Raji (cell line): Measurements from ENCODE around the gene GRIN3B.

Source experiments
- POLR2A ChIP-seq: IDR thresholded peaks from 2 replicates; pipeline ENCODE4 v1.6.1; 2011; ENCODE audit warnings: low read depth, low read length, control low read depth; ENCODE audit not compliant: insufficient read depth

Gene GRIN3B

GRCh38 chr19:1049106-1049505 lies 48.9 kb downstream of the GRIN3B start:
- TF ChIP-seq POLR2A = no peak

- TF ChIP-seq POLR2A = no peak
These were observed 49.6 kb downstream of the GRIN3B start for GRCh38 chr19:1049800-1050199.

- TF ChIP-seq POLR2A = no peak
These were observed 51.0 kb downstream of the GRIN3B start for GRCh38 chr19:1050989-1051788.

GRCh38 chr19:1051791-1052190 lies 51.6 kb downstream of the GRIN3B start:
- no peak for TF ChIP-seq POLR2A

- TF ChIP-seq POLR2A = no peak
These were observed 52.2 kb downstream of the GRIN3B start for GRCh38 chr19:1052349-1052975.

- TF ChIP-seq POLR2A = no peak
These were observed 53.2 kb downstream of the GRIN3B start for GRCh38 chr19:1053176-1054101.

- no peak for TF ChIP-seq POLR2A
These were observed 54.1 kb downstream of the GRIN3B start for GRCh38 chr19:1054102-1055027.

- TF ChIP-seq POLR2A = no peak
These were observed 54.8 kb downstream of the GRIN3B start for GRCh38 chr19:1055028-1055425.

- TF ChIP-seq POLR2A = no peak
These were observed 55.8 kb downstream of the GRIN3B start for GRCh38 chr19:1055886-1056620.

GRCh38 chr19:1057176-1057855 lies 57.1 kb downstream of the GRIN3B start:
- no peak for TF ChIP-seq POLR2A

- no peak for TF ChIP-seq POLR2A
These were observed 57.9 kb downstream of the GRIN3B start for GRCh38 chr19:1058112-1058511.
